22Rv1 (cell line): ENCODE measurements around the gene PRODH2.

Experiments used
- H3K27ac ChIP-seq: fragments of 450-650 bp; 2 replicates; pipeline ENCODE4 v1.5.1; 2017
- CTCF ChIP-seq: fragments of 450-650 bp; IDR thresholded peaks from 2 replicates; pipeline ENCODE4 v1.5.1; 2017; ENCODE audit warnings: mild to moderate bottlenecking
- ZFX ChIP-seq: fragments of 450-650 bp; IDR thresholded peaks from 2 replicates; pipeline ENCODE4 v1.6.1; 2017; ENCODE audit warnings: antibody characterized with exemption, borderline replicate concordance

Gene PRODH2

GRCh38 chr19:35787227-35787799 lies 25.3 kb downstream of the PRODH2 start:
- H3K27ac ChIP-seq: no peak overlapping the region
- no peak for TF ChIP-seq CTCF
- no peak for TF ChIP-seq ZFX

GRCh38 chr19:35786299-35787160 lies 26.1 kb downstream of the PRODH2 start:
- TF ChIP-seq CTCF: no peak
- TF ChIP-seq ZFX: no peak
- no peak overlapping the region for H3K27ac ChIP-seq

- H3K27ac ChIP-seq: no peak overlapping the region
- no peak for TF ChIP-seq ZFX
- TF ChIP-seq CTCF: no peak
Observed at GRCh38 chr19:35785339-35785627, 27.4 kb downstream of the PRODH2 start.

GRCh38 chr19:35784503-35785338 lies 27.9 kb downstream of the PRODH2 start:
- TF ChIP-seq CTCF (no peak), ZFX (no peak)

GRCh38 chr19:35783469-35784434 lies 28.9 kb downstream of the PRODH2 start:
- no peak for TF ChIP-seq ZFX
- TF ChIP-seq CTCF: no peak
- no peak overlapping the region for H3K27ac ChIP-seq

More at GRCh38 chr19:35784503-35785338, 27.9 kb downstream of the PRODH2 start:
- H3K27ac ChIP-seq: no peak overlapping the region

- no peak overlapping the region for H3K27ac ChIP-seq
- TF ChIP-seq ZFX: no peak
- no peak for TF ChIP-seq CTCF
Observed at GRCh38 chr19:35782589-35782988, 30.1 kb downstream of the PRODH2 start.
